Mucosa of descending colon (tissue), 3 donors: ENCODE data around the gene SUB1. TPM values are rescaled to one million over a fixed set of nuclear protein-coding genes. Genes with fewer than 3 reads are reported as not detected.
A peak's percentile ranks its signal among the peaks of the same experiment; 100 is the strongest.

Experiments
- ATAC-seq: fragments of 200-7000 bp; cut with Tn5 transposase; one replicate; pipeline ENCODE4 v1.9.1; 2020; ENCODE audit warnings: mild to moderate bottlenecking, moderate library complexity
- DNase-seq, 3 donors: peaks; one replicate each; pipeline ENCODE4 v3.0.0-alpha.2; 2020
- H3K36me3 ChIP-seq: fragments of 200-600 bp; one replicate; pipeline ENCODE4 v1.8.0; 2021; ENCODE audit warnings: low read depth, mild to moderate bottlenecking
- H3K4me1 ChIP-seq: fragments of 200-600 bp; one replicate; pipeline ENCODE4 v1.8.0; 2021; ENCODE audit warnings: low read depth, mild to moderate bottlenecking
- H3K4me3 ChIP-seq: fragments of 200-600 bp; one replicate; pipeline ENCODE4 v1.8.0; 2021; ENCODE audit warnings: mild to moderate bottlenecking
- H3K9me3 ChIP-seq: fragments of 200-600 bp; one replicate; pipeline ENCODE4 v1.8.0; 2021; ENCODE audit warnings: mild to moderate bottlenecking
- CTCF ChIP-seq: fragments of 200-600 bp; IDR thresholded peaks from one replicate; pipeline ENCODE4 v1.8.0; 2022; ENCODE audit warnings: antibody characterized with exemption, mild to moderate bottlenecking
- intact Hi-C, 2 donors: fragments of 100-400 bp; cut with DNase I in 1 of 2; cut with micrococcal nuclease in 1 of 2; formaldehyde crosslinking; loops; one replicate each; pipeline versions ENCODE4 v1.11.0 to v1.11.1; 2022; cut with DNase I, micrococcal nuclease
- total RNA-seq, 3 donors: library from RNA; stranded (reverse); fragmentation: NEBNext Ultra II Directional in 2 of 3; extraction: Animal tissue kit (Norgen Biotek cat#: 25700) in 2 of 3; gene quantifications; one replicate each; pipeline versions ENCODE4 v1.2.1 to v1.2.4, GENCODE V29; 2021 to 2023
- donor health status: DM: no; HTN: no; CAD: no; lungs with moderate emphysema.
- donor health status: DM: no; HTN: no; CAD: no.
- donor health status: DM: no; HTN: yes; CAD: no.

Gene SUB1
- total RNA-seq, 3 donors from 2014 or later: 134 to 174 (median 156) TPM

- DNase-seq (no peak), ATAC-seq (no peak)
- H3K36me3 ChIP-seq: no peaks in the 10 kb centered on the region
- TF ChIP-seq CTCF: no peak
- no peak overlapping the region for H3K4me3 ChIP-seq
- peaks cover 9% of the 10 kb centered on the region for H3K4me1 ChIP-seq
- H3K9me3 ChIP-seq: no peaks in the 10 kb centered on the region
- intact Hi-C loops: no loop called here
These were observed 19.7 kb downstream of the SUB1 start for GRCh38 chr5:32604800-32605765.

DNA sequence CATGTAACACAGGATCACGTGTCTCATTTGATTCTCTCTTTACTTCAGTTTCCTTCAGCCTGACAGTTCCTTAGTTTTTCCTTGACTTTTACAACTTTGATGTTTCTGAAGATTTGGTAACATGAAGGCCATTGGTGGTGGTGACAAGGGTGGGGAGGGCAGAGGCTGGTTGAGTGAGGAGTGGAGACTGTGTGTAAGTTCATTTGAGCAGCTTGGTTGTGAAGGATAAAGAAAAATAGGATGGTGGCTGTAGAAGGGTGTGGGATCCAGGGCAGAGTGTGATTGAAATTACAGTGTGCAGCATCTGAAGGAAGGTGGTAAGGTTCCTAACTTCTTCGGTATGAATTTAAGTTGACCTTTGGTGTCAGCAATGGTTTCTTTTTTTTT is 20.4 kb downstream of the SUB1 start:
- DNase-seq (no peak), ATAC-seq (no peak)
- no peak overlapping the region for H3K4me3 ChIP-seq
- no peaks in the 10 kb centered on the region for H3K9me3 ChIP-seq
- H3K36me3 ChIP-seq: no peaks in the 10 kb centered on the region
- no peak for TF ChIP-seq CTCF
- intact Hi-C loops: no loop called here
- H3K4me1 ChIP-seq: peaks cover 9% of the 10 kb centered on the region

DNA sequence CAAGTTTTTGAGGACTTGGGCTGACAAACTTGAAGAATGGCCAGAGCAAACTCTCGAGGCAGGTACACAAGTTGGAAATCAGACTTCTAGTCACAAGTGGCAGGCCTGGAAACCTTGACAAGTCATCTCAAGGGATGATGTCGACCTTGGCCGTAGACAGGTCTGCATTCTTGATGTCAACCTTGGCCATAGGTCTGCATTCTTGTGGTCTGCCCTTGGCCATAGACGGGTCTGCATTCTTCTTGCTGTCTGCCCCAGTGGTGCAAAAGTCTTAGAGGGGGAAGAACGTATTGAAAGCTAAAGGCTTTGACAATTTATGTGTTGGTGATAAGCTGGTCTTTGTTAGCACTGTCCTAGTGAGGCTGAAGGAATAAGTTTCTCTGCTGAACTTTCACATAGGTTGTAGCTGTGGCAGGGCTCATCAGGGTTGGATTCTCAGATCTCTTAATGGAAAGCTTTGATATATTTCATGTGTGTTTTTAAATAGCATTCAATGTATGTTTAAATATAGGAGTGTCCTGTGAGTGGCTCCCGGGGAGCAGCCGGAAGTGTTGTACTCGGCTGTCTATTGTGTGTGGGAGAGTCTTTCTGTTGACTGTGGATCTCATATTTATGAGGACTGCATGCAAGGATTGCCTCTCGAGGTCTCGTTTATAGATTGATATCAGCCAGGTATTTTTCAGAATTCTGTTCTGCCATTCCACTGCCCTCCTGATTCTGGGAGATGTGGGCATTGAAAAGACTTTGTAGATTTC is 27.0 kb downstream of the SUB1 start:
- peaks cover 4% of the 10 kb centered on the region for H3K4me1 ChIP-seq
- DNase-seq (peak in 2 of 3 donors; percentile 36 to 37), ATAC-seq (peak; percentile 87)
- TF ChIP-seq CTCF: no peak
- intact Hi-C loops: loop anchor here in 1 of 2 donors (5.0 kb wide), 1 partner anchor 125 kb away; no protein-coding TSS in a partner anchor
- H3K36me3 ChIP-seq: no peaks in the 10 kb centered on the region
- H3K9me3 ChIP-seq: no peaks in the 10 kb centered on the region
- H3K4me3 ChIP-seq: no peak overlapping the region

- DNase-seq (peak; percentile 66 to 94 (median 87)), ATAC-seq (peak; percentile 97)
- Histone ChIP-seq H3K4me3 (no peak overlapping the region), H3K4me1 (peaks cover 4% of the 10 kb centered on the region), H3K36me3 (no peaks in the 10 kb centered on the region), H3K9me3 (no peaks in the 10 kb centered on the region)
- peak; percentile 72 for TF ChIP-seq CTCF
- intact Hi-C loops: loop anchor here in 1 of 2 donors (5.0 kb wide), 1 partner anchor 126 kb away; no protein-coding TSS in a partner anchor
These were observed 27.8 kb downstream of the SUB1 start for GRCh38 chr5:32613050-32613672.

DNA sequence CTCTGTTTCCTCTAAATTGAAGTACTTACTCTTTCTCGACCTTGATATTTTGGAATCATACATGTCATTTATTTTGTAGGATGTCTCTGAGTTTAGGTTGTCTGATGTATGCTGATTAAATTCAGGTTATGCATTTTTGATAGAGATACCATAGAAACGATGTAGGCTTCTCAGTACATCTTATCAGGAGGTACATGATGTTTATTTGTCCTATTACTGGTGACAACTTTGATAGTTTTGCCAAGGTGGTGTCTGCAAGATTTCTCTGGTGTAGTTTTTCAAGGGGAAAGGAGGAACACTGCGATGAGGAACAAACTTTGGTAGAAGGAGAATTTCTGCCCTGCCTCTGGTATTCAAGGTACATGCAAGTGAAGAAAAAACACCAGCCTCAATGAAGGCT is 29.9 kb downstream of the SUB1 start:
- DNase-seq (no peak), ATAC-seq (no peak)
- Histone ChIP-seq H3K9me3 (no peaks in the 10 kb centered on the region), H3K36me3 (no peaks in the 10 kb centered on the region), H3K4me3 (no peak overlapping the region), H3K4me1 (peaks cover 4% of the 10 kb centered on the region)
- intact Hi-C loops: no loop called here
- TF ChIP-seq CTCF: no peak
